Measurements from ENCODE around the gene AFDN. TPM values are rescaled to one million over a fixed set of nuclear protein-coding genes. Genes with fewer than 3 reads are reported as not detected.

AFDN gene
- total RNA-seq, 1 experiment from 2014 or later, result 177 TPM

GRCh38 chr6:167952512-167952859 is 125.8 kb downstream of the AFDN start:
- Mint-ChIP-seq H3K4me1 (ENCODE audit: low read depth, unreplicated experiment) (peaks cover 34% of the 10 kb centered on the region), H3K27me3 (ENCODE audit: insufficient read depth, unreplicated experiment) (no peaks in the 10 kb centered on the region), H3K9me3 (ENCODE audit: unreplicated experiment) (no peaks in the 10 kb centered on the region), H3K27ac (ENCODE audit: unreplicated experiment) (no peak overlapping the region), H3K36me3 (ENCODE audit: insufficient read depth, unreplicated experiment) (peaks cover 77% of the 10 kb centered on the region), H3K4me3 (ENCODE audit: unreplicated experiment) (no peak overlapping the region)
- TF ChIP-seq, protein P1, sequence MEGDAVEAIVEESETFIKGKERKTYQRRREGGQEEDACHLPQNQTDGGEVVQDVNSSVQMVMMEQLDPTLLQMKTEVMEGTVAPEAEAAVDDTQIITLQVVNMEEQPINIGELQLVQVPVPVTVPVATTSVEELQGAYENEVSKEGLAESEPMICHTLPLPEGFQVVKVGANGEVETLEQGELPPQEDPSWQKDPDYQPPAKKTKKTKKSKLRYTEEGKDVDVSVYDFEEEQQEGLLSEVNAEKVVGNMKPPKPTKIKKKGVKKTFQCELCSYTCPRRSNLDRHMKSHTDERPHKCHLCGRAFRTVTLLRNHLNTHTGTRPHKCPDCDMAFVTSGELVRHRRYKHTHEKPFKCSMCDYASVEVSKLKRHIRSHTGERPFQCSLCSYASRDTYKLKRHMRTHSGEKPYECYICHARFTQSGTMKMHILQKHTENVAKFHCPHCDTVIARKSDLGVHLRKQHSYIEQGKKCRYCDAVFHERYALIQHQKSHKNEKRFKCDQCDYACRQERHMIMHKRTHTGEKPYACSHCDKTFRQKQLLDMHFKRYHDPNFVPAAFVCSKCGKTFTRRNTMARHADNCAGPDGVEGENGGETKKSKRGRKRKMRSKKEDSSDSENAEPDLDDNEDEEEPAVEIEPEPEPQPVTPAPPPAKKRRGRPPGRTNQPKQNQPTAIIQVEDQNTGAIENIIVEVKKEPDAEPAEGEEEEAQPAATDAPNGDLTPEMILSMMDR (IDR thresholded peaks at IDR 0.05; ENCODE audit: insufficient read depth in 1 of 2, low read depth in 1 of 2, low read length in 1 of 2, severe bottlenecking in 1 of 2, unreplicated experiment in 1 of 2), result no peak
- no TSS peak for BruUV-seq (replicated peaks)
- ChIA-PET POLR2A (no interaction called here), CTCF (no interaction called here)
- Histone ChIP-seq H3K4me3 (ENCODE audit: low read depth, low read length) (no peak overlapping the region), H3K9me3 (no peaks in the 10 kb centered on the region), H3K36me3 (ENCODE audit: control insufficient read depth, insufficient read depth, low read length) (peaks cover 4% of the 10 kb centered on the region), H3K4me1 (peaks cover 11% of the 10 kb centered on the region), H3K27me3 (replicated peaks; ENCODE audit: control insufficient read depth, insufficient read depth, low read length) (no peaks in the 10 kb centered on the region)
- no peak for DNase-seq
- intact Hi-C loops (cut with micrococcal nuclease; ENCODE audit: unreplicated experiment), result no loop called here

- peaks cover 33% of the 10 kb centered on the region for H3K4me1 Mint-ChIP-seq (ENCODE audit: low read depth, unreplicated experiment)
- CTCF ChIA-PET, result no interaction called here
- no peak for DNase-seq
- no peak overlapping the region for H3K4me3 Mint-ChIP-seq (ENCODE audit: unreplicated experiment)
- Histone ChIP-seq H3K36me3 (ENCODE audit: control insufficient read depth, insufficient read depth, low read length) (peaks cover 4% of the 10 kb centered on the region), H3K4me1 (peaks cover 11% of the 10 kb centered on the region), H3K9me3 (no peaks in the 10 kb centered on the region), H3K27me3 (replicated peaks; ENCODE audit: control insufficient read depth, insufficient read depth, low read length) (no peaks in the 10 kb centered on the region), H3K4me3 (ENCODE audit: low read depth, low read length) (no peak overlapping the region)
- TF ChIP-seq, protein P1 (IDR thresholded peaks at IDR 0.05; ENCODE audit: insufficient read depth in 1 of 2, low read depth in 1 of 2, low read length in 1 of 2, severe bottlenecking in 1 of 2, unreplicated experiment in 1 of 2), result no peak
- no peaks in the 10 kb centered on the region for H3K9me3 Mint-ChIP-seq (ENCODE audit: unreplicated experiment)
- intact Hi-C loops (cut with micrococcal nuclease; ENCODE audit: unreplicated experiment), result no loop called here
- peaks cover 74% of the 10 kb centered on the region for H3K36me3 Mint-ChIP-seq (ENCODE audit: insufficient read depth, unreplicated experiment)
- H3K27me3 Mint-ChIP-seq (ENCODE audit: insufficient read depth, unreplicated experiment), result no peaks in the 10 kb centered on the region
- POLR2A ChIA-PET, result no interaction called here
- no TSS peak for BruUV-seq (replicated peaks)
- no peak overlapping the region for H3K27ac Mint-ChIP-seq (ENCODE audit: unreplicated experiment)
These were observed 126.8 kb downstream of the AFDN start for GRCh38 chr6:167953551-167953950.

DNA sequence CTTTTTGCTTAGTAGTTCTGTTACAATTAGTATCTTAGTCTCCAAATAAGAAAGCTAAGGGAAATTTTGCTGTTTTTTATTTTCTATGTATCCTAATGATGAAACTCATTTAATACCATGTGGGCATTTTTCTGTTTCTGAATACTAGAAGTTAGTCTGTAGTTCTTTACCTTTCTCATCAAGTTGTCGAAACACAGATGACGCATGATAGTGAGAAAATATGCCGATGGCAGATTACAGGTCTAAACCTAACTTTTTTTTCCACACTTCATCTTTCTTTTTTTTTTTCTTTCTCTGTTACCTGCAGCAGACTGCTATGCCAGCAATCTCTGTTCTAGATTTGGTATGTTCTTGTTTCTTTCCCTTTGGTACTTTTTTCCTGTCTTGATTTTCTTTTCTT is 127.4 kb downstream of the AFDN start:
- Histone ChIP-seq H3K9me3 (no peaks in the 10 kb centered on the region), H3K4me1 (peaks cover 11% of the 10 kb centered on the region), H3K27me3 (replicated peaks; ENCODE audit: control insufficient read depth, insufficient read depth, low read length) (no peaks in the 10 kb centered on the region), H3K4me3 (ENCODE audit: low read depth, low read length) (no peak overlapping the region), H3K36me3 (ENCODE audit: control insufficient read depth, insufficient read depth, low read length) (peaks cover 2% of the 10 kb centered on the region)
- no peak for DNase-seq
- peaks cover 73% of the 10 kb centered on the region for H3K36me3 Mint-ChIP-seq (ENCODE audit: insufficient read depth, unreplicated experiment)
- TF ChIP-seq, protein P1 (IDR thresholded peaks at IDR 0.05; ENCODE audit: insufficient read depth in 1 of 2, low read depth in 1 of 2, low read length in 1 of 2, severe bottlenecking in 1 of 2, unreplicated experiment in 1 of 2), result no peak
- H3K4me3 Mint-ChIP-seq (ENCODE audit: unreplicated experiment), result no peak overlapping the region
- ChIA-PET CTCF (no interaction called here), POLR2A (no interaction called here)
- peaks cover 27% of the 10 kb centered on the region for H3K4me1 Mint-ChIP-seq (ENCODE audit: low read depth, unreplicated experiment)
- no peaks in the 10 kb centered on the region for H3K27me3 Mint-ChIP-seq (ENCODE audit: insufficient read depth, unreplicated experiment)
- H3K27ac Mint-ChIP-seq (ENCODE audit: unreplicated experiment), result no peak overlapping the region
- intact Hi-C loops (cut with micrococcal nuclease; ENCODE audit: unreplicated experiment), result no loop called here
- no peaks in the 10 kb centered on the region for H3K9me3 Mint-ChIP-seq (ENCODE audit: unreplicated experiment)
- no TSS peak for BruUV-seq (replicated peaks)

All from Caco-2 (cell line).